Left ventricle myocardium inferior (tissue), 1 donor: ENCODE data around the gene INPP1. TPM values are rescaled to one million over a fixed set of nuclear protein-coding genes. Genes with fewer than 3 reads are reported as not detected.

ENCODE experiments used
- DNase-seq: peaks from one replicate; pipeline ENCODE4 v3.0.0-alpha.2; 2020
- H3K27ac ChIP-seq: fragments of 200-600 bp; replicated peaks from 2 replicates; pipeline ENCODE4 v1.8.0; 2021
- H3K27me3 ChIP-seq: fragments of 200-600 bp; 2 replicates; pipeline ENCODE4 v1.8.0; 2021; ENCODE audit warnings: low read depth
- H3K36me3 ChIP-seq: fragments of 200-600 bp; 2 replicates; pipeline ENCODE4 v1.8.0; 2021
- H3K4me1 ChIP-seq: fragments of 200-600 bp; 2 replicates; pipeline ENCODE4 v1.8.0; 2021
- H3K4me3 ChIP-seq: fragments of 200-600 bp; 2 replicates; pipeline ENCODE4 v1.8.0; 2021; ENCODE audit warnings: mild to moderate bottlenecking, moderate library complexity
- H3K9me3 ChIP-seq: fragments of 200-600 bp; replicated peaks from 2 replicates; pipeline ENCODE4 v1.8.0; 2021
- intact Hi-C: fragments of 100-400 bp; cut with micrococcal nuclease; formaldehyde crosslinking; loops from one replicate; pipeline ENCODE4 v1.11.0; 2022
- total RNA-seq: library from RNA; stranded (reverse); fragmentation: NEBNext Ultra II Directional; extraction: Animal tissue kit (Norgen Biotek cat#: 25700); gene quantifications from one replicate; pipeline ENCODE4 v1.2.1, GENCODE V29; 2021
- TF ChIP-seq, protein P1 (sequence below): fragments of 200-600 bp; IDR thresholded peaks from 2 replicates; pipeline ENCODE4 v1.8.0; 2021; ENCODE audit warnings: antibody characterized with exemption, mild to moderate bottlenecking, borderline replicate concordance
- donor health status: DM: no; HTN: yes; CAD: no; lungs with severe emphysema.

The INPP1 gene
- total RNA-seq, 1 donor from 2014 or later, result 15.0 TPM

DNA sequence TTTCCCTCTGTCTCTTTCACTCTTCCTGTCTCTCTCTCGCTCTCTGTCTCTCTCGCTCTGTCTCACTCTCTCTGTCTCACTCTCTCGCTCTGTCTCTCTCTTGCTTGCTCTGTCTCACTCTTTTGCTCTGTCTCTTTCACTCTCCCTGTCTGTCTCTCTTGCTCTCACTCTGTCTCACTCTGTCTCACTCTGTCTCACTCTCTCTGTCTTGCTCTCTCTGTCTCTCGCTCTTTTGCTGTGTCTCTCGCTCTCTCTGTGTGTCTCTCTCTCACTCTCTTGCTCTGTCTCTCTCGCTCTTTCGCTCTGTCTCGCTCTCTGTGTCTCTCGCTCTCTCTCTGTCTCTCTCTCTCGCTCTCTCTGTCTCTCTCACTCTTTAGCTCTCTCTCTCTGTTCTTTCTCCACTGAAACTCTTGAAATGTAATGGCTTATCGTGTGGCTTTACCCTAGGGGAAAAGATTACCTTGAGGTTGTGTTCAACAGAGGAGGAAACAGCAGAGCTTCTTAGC, 22.9 kb downstream of the INPP1 start:
- Histone ChIP-seq H3K9me3 (no peaks in the 10 kb centered on the region), H3K36me3 (peaks cover 86% of the 10 kb centered on the region), H3K27me3 (no peaks in the 10 kb centered on the region), H3K4me1 (no peaks in the 10 kb centered on the region), H3K4me3 (no peak overlapping the region), H3K27ac (no peak overlapping the region)
- intact Hi-C loops, result no loop called here
- TF ChIP-seq, protein P1, sequence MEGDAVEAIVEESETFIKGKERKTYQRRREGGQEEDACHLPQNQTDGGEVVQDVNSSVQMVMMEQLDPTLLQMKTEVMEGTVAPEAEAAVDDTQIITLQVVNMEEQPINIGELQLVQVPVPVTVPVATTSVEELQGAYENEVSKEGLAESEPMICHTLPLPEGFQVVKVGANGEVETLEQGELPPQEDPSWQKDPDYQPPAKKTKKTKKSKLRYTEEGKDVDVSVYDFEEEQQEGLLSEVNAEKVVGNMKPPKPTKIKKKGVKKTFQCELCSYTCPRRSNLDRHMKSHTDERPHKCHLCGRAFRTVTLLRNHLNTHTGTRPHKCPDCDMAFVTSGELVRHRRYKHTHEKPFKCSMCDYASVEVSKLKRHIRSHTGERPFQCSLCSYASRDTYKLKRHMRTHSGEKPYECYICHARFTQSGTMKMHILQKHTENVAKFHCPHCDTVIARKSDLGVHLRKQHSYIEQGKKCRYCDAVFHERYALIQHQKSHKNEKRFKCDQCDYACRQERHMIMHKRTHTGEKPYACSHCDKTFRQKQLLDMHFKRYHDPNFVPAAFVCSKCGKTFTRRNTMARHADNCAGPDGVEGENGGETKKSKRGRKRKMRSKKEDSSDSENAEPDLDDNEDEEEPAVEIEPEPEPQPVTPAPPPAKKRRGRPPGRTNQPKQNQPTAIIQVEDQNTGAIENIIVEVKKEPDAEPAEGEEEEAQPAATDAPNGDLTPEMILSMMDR, result no peak
- DNase-seq, result no peak

DNA sequence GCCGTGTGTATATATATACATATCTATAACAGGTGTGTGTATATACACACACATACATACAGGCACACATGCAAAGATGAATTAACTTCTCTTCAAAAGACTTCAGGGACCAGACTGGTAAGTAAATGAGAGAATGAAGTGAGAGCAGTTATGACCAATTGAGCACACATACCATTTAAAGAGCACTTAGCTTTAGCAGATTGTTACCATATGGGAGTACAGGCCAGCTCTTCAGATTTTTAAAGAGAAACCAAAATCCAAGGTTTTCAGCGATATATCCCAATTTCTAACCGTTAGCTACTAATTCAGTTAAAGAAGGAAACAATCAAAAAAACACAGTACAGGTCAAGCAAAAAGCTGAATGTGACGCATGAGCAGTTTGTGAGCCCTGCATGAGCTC, 23.7 kb downstream of the INPP1 start:
- H3K27ac ChIP-seq, result no peak overlapping the region
- no peaks in the 10 kb centered on the region for H3K9me3 ChIP-seq
- H3K27me3 ChIP-seq, result no peaks in the 10 kb centered on the region
- peaks cover 79% of the 10 kb centered on the region for H3K36me3 ChIP-seq
- DNase-seq, result no peak
- TF ChIP-seq, protein P1, result no peak
- intact Hi-C loops, result no loop called here
- H3K4me1 ChIP-seq, result no peaks in the 10 kb centered on the region
- no peak overlapping the region for H3K4me3 ChIP-seq

DNA sequence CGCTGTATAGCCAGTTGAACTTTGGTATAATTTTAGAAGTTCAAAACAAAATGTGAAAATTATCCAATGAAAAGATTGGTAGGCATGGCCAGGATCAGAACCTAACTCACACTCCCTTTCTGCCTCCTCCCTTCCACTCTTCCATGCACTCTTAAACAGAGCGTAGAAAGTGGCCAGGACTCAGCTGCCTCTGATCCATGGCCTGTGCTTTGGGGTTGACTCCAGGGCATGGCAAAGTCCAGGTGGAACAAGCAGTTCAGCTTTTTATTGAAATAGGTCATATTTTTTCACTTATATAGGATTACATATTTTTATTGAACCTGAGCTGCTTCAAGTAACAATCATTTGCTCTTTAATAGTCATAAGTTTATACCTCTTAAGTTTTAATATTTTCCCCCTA, 26.2 kb downstream of the INPP1 start:
- Histone ChIP-seq H3K27ac (no peak overlapping the region), H3K27me3 (no peaks in the 10 kb centered on the region), H3K4me3 (no peak overlapping the region), H3K9me3 (no peaks in the 10 kb centered on the region), H3K4me1 (no peaks in the 10 kb centered on the region), H3K36me3 (peaks cover 61% of the 10 kb centered on the region)
- intact Hi-C loops, result no loop called here
- TF ChIP-seq, protein P1, result no peak
- DNase-seq, result no peak

DNA sequence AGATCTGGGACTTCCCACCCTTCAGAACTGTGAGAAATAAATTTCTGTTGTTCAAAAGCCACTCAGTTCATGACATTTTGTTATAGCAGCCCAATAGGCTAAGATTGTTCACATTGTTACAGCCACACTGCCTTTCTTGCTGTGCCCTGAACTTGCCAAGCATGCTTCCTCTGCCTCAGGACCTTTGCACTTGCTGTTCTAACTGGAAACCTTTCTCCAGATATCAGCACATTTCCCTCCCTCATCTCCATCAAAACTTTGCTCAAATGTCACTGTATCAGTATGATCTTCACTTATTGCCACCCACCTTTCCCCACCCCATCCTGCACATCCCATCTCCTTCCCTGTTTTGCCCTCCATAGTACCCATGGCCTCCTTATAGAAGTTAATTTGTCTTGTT, 32.7 kb downstream of the INPP1 start:
- intact Hi-C loops, result no loop called here

DNA sequence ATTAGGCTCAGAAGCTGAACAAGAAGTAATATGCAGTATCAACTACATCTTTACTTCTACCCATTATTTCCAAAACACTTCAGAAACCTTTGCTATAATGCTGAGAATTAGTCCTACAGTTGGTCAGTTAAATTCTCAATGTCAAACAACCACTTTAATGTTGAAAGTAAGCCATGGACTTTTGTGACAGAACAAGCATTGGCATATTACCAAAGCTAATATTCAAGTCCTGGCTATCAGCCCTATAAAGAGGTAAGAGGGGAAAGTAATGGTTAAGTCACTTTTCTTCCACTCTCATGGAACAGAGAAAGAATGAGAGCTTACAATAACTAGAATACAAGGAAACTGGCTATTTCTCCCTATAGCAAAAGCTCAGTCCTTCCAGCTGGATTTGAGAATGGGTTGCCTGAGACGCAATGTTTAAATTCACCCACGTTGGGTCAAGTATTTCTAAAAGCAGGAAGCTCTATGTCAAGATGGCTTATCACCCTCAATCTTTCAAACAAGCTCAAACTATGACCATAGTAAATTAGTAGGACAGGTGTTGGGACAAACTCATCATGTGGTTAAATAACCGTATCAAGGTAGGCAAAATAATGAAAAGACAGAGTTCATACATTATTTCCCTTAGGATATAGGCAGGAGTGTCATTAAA, 33.3 kb downstream of the INPP1 start:
- TF ChIP-seq, protein P1, result no peak
- H3K36me3 ChIP-seq, result no peaks in the 10 kb centered on the region
- H3K4me1 ChIP-seq, result peaks cover 7% of the 10 kb centered on the region
- no peak overlapping the region for H3K27ac ChIP-seq
- intact Hi-C loops, result no loop called here
- DNase-seq, result no peak
- H3K9me3 ChIP-seq, result no peaks in the 10 kb centered on the region
- no peak overlapping the region for H3K4me3 ChIP-seq
- no peaks in the 10 kb centered on the region for H3K27me3 ChIP-seq

More for the DNA sequence above, 32.7 kb downstream of the INPP1 start:
- Histone ChIP-seq H3K27me3 (no peaks in the 10 kb centered on the region), H3K9me3 (no peaks in the 10 kb centered on the region), H3K4me3 (no peak overlapping the region), H3K4me1 (peaks cover 7% of the 10 kb centered on the region), H3K27ac (no peak overlapping the region), H3K36me3 (peaks cover 3% of the 10 kb centered on the region)
- no peak for DNase-seq
- TF ChIP-seq, protein P1, result no peak
